NCI-H187 treated with DMSO at 0.1 percent for 48 hours (cell line): ENCODE results near the gene SLITRK1.

Source experiments
- DNase-seq: peaks from one replicate; lab custom pipeline; 2025; lab: John Stamatoyannopoulos, UW

Gene SLITRK1

DNA sequence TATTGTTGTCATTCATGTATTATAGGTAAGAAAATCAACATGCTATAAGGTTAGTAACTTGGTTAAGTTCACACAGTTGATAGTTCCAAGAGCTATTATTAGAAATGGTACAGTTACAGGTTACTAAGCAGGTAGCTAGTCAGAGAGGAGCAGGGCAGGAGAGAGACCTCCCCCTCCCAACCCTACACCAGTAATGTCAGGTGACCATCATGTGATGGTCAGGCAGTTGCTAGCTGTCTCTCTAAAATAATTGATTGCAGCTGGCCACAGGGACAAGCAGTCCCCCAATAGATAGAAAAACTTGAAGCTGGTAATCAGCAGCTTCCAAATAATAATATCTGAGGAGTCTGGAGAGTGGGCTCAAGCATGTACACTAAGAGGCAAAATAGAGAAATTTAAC, 14.6 kb downstream of the SLITRK1 start:
- DNase-seq = no peak

DNA sequence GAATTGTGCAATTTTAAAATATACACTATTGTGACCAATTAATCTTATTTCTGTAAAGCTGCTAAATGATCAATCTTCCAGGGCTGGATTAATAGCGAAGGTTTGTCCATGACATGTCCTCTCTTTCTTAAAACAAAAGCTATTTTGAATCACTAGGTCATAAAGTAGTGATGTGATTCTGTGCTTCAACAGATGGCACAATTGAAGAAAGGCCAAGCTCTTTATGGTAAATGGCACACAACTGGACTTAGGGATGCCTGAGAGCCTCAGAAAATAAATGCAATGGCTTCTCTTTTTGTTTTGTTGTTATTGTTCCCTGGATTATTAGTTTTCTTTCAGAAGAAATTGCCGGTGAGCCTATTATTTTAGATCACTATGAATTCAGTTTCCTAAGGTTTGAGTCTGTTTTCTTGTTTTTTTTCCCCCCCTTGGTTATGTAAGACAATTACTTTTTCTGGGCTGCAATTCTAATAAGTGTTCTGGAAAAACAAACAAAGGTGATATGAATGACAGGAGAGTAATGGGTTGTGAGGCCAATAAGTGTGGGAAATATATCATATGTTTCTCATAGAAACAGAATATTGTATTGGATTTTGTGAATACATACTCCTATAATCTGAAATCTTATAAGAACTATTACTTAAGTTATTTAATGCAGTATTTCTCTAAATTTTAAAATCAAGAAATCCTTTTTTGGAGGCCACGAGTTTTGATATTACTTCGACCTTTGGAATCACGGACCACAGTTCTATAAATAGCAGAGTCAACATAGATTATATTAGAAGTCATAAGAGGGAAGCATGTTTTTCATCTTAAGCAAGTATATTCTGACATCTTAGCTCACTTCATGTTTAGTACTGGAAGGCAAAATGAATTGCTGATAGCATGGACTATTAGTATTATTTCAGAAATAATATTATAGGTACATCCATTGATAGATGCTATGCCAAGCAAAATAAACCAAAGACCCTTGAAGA, 16.8 kb downstream of the SLITRK1 start:
- DNase-seq = no peak

DNA sequence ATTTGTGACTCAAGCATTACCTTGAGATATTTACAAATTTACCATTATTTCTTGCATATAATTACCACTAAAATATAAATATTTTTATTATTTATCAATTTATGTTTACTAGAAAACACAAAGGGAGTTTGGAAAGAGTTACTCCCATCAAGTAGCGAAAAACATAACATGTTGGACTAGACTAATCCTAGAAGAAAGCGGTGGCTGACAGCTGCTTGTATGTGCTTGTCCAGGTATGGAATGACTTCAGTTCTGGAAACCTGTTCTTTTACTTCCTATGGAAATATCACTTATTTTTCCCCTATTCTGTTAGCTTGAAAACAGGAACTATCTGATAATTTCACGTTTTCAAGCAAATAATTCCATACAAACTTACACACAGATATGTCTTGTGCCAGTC, 28.5 kb downstream of the SLITRK1 start:
- DNase-seq = no peak

DNA sequence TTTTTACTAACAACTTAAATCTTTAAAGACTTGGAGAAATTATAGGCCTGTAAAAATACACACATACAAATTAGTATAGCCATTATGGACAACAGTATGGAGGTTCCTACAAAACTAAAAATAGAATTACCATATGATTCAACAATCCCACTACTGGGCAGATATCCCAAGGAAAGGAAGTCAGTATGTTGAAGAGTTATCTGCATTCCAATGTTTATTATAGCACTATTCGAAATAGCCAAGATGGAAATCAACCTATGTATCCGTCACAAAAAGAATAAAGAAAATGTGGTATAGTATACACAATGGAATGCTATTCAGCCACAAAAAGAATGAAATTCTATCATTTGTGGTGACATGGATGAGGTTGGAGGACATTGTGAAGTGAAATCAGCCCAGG, 37.2 kb downstream of the SLITRK1 start:
- no peak for DNase-seq

DNA sequence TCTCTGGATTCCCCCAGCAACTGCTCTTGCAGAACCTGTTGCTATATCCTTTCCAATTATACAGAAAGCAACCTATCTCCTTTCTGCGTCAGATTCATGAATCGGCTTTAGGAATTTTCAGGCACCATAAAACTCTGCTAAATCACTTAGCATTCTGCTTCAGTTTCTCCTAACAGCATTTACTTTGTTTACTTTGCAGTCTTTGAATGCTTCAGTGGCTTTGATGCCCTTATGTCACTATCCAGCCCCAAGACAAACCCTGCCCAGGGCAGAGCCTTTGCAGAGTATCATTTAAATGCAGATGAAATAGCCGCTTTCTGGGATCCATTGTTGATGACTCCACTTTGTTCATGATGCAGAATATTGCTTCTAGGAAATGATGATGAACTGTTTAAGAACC, 43.1 kb downstream of the SLITRK1 start:
- DNase-seq = no peak

DNA sequence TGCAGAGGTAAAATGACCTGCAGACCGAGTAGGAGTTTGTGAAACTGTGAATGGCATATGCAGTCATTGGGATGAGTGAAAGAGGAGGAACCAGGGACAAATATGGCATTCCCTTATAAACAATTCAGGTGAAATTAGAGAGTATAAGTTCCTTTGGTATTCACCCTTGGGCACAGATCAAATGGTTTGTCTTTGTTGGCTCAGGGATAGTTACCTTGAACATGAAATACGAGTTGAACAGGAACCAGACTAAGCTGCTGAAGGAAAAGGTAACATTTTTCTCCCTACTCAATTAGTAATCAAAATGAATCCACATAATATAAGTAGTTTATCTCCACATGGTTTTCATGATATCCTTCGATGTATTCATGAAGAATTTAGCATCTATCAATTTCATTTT, 50.5 kb downstream of the SLITRK1 start:
- DNase-seq = no peak

DNA sequence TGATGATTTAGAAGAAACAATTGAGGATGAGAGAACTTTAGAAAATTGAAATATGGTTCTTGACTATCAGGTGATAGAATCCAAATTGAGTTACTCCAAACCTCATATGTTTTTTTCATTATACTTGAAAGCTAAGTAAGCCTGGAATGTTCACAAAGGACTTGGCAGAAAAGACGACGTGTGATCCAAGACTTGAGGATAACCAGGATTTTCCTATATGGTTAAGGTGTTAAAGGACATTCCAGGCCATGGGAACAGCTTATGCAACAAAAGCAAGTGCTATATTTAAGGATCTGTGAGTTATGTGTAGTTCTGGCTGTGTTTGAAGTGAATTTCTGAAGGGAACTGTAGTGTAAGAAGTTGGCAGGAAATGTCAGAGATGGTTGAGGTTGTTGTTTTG, 52.5 kb downstream of the SLITRK1 start:
- DNase-seq = no peak

DNA sequence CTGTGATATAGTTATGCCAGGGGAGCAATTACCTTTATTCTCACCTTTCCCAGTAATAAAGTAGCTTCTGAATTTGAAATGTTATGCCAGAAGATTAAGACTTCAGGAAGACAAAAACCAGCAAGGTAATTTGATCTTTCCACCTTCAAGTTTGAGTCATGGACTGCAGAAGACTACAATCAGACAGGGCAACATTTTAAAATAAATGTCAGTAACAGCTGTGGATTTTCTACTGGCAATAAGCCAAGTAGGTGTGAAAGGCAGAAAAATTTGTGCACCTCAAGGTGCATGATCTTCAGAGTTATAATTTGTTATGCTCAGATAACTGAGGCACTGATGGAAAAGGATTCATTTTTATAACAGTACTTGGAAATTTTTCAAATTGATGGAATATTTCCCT, 54.9 kb downstream of the SLITRK1 start:
- no peak for DNase-seq
